Brain microvascular endothelial cell (primary cell): ENCODE results near the gene PAX9.
"Not testable (repeated sequence)": the region's sequence is repeated elsewhere in the genome, so short reads cannot be mapped to it uniquely, and the experiment has no call there.

ENCODE experiments used
- DNase-seq: peaks from one replicate; pipeline ENCODE4 v3.0.0-alpha.2; 2020
- H3K27ac ChIP-seq: fragments of 250-450 bp; sonication (Bioruptor Pico); 2 replicates; pipeline ENCODE4 v1.5.1; 2020; ENCODE audit warnings: mild to moderate bottlenecking, moderate library complexity
- H3K27me3 ChIP-seq: fragments of 250-450 bp; sonication (Bioruptor Pico); replicated peaks from 2 replicates; pipeline ENCODE4 v1.5.1; 2020; ENCODE audit warnings: mild to moderate bottlenecking
- H3K36me3 ChIP-seq: fragments of 250-450 bp; sonication (Bioruptor Pico); replicated peaks from 2 replicates; pipeline ENCODE4 v1.5.1; 2020; ENCODE audit warnings: mild to moderate bottlenecking
- H3K4me3 ChIP-seq: 2 replicates; pipeline ENCODE4 v1.5.1; 2011; ENCODE audit warnings: low read depth, mild to moderate bottlenecking, control low read depth, low read length, moderate library complexity
- in situ Hi-C: cut with HindIII; loops from 2 replicates; pipeline ENCODE4 v1.10.0; 2017; ENCODE audit warnings: low sequenced_read_pairs, low pct_ligation_motif_present
- TF ChIP-seq, protein P1 (sequence below): IDR thresholded peaks from 2 replicates; pipeline ENCODE4 v1.5.1; 2011; ENCODE audit warnings: low read depth, mild to moderate bottlenecking, moderate library complexity, low read length, control low read depth, inconsistent platforms; ENCODE audit errors: missing control alignments

The PAX9 gene

DNA sequence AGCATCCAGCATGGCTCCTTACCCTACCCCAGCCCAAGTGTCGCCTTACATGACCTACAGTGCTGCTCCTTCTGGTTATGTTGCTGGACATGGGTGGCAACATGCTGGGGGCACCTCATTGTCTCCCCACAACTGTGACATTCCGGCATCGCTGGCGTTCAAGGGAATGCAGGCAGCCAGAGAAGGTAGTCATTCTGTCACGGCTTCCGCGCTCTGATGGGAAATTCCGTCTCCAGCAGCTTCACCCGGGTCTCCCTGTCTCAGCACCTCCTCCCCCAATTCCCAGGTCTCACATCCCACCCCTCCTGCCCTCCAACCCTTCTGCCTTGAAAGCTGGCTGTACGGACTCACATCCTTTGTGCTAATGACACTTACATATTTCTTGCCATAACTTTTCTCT, 14.6 kb downstream of the PAX9 start:
- no peak for DNase-seq
- Histone ChIP-seq H3K4me3 (no peak overlapping the region), H3K36me3 (no peaks in the 10 kb centered on the region), H3K27me3 (no peaks in the 10 kb centered on the region), H3K27ac (no peak overlapping the region)
- in situ Hi-C loops: no loop called here
- TF ChIP-seq, protein P1, sequence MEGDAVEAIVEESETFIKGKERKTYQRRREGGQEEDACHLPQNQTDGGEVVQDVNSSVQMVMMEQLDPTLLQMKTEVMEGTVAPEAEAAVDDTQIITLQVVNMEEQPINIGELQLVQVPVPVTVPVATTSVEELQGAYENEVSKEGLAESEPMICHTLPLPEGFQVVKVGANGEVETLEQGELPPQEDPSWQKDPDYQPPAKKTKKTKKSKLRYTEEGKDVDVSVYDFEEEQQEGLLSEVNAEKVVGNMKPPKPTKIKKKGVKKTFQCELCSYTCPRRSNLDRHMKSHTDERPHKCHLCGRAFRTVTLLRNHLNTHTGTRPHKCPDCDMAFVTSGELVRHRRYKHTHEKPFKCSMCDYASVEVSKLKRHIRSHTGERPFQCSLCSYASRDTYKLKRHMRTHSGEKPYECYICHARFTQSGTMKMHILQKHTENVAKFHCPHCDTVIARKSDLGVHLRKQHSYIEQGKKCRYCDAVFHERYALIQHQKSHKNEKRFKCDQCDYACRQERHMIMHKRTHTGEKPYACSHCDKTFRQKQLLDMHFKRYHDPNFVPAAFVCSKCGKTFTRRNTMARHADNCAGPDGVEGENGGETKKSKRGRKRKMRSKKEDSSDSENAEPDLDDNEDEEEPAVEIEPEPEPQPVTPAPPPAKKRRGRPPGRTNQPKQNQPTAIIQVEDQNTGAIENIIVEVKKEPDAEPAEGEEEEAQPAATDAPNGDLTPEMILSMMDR: no peak

DNA sequence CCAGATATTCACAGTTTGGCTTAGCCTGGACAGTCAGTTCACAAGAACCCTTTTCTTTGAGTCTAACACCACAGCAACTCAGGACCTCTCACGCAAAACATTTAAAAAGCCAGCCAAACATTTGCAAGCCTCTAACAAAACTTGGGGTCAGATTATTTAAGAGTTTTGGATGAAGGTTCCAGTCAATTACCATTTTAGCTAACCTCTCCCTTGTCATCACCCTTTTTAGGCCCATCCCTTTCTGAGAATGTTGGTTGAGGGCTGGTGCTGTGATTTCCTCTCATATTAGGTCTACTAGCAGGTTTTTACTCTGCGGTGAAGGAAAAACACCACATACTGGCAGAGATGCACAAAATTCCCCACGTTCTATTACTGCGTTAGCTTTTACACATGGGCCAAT, 20.7 kb downstream of the PAX9 start:
- Histone ChIP-seq H3K36me3 (no peaks in the 10 kb centered on the region), H3K27me3 (no peaks in the 10 kb centered on the region), H3K4me3 (no peak overlapping the region), H3K27ac (no peak overlapping the region)
- DNase-seq: no peak
- TF ChIP-seq, protein P1: no peak
- in situ Hi-C loops: no loop called here

DNA sequence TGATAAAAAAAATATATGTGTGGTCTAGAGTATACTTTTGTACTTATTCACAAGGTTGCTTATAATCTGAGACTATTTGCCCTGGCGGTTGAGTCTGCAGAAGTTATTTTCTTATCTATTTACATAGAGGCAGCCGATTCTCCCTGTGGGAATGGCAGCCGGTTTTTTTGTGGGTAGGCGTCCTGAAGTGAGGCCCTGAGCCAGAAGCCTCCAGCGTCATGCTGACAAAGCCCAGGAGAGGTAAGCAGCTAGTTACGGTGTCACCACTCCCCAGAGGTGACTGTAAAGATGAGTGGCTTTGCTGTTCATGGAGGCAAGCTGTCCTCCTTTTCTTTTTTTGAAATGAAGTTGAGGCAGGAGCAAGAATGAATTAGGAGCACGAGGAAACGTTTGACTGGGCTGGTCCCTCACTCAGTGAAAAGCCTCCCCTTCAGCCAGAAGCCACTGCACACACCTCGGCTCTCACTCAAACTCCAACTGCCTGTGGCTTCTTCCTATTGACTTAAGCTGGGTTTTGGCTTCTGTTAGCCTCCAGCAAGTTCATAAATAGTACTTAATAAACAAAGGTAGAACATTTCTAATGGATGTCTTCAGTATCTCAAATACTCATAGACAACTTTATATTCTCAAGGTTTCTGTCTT, 21.5 kb downstream of the PAX9 start:
- no peak overlapping the region for H3K27ac ChIP-seq
- H3K4me3 ChIP-seq: no peak overlapping the region
- no peaks in the 10 kb centered on the region for H3K36me3 ChIP-seq
- no peaks in the 10 kb centered on the region for H3K27me3 ChIP-seq
- TF ChIP-seq, protein P1: no peak
- no peak for DNase-seq
- in situ Hi-C loops: no loop called here

DNA sequence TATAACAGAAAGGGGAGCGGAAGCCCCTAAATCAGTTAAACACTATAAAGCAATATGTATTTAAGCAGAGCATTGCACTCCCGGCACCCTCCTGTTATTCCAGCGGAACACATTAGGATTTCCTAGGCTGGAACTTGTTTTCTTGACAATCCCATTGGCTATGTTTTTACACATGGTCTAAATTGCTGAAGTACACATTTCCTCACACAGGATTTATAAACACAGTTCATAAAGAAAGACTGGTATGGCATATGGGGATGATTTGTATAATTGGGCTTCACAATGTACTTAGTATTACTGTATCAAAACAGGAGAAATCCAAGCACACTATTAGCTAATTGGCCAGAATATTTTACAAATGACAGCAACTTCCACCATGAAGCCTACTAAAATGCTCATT, 23.3 kb downstream of the PAX9 start:
- no peaks in the 10 kb centered on the region for H3K27me3 ChIP-seq
- H3K27ac ChIP-seq: no peak overlapping the region
- TF ChIP-seq, protein P1: no peak
- H3K36me3 ChIP-seq: no peaks in the 10 kb centered on the region
- H3K4me3 ChIP-seq: no peak overlapping the region
- in situ Hi-C loops: no loop called here
- no peak for DNase-seq

DNA sequence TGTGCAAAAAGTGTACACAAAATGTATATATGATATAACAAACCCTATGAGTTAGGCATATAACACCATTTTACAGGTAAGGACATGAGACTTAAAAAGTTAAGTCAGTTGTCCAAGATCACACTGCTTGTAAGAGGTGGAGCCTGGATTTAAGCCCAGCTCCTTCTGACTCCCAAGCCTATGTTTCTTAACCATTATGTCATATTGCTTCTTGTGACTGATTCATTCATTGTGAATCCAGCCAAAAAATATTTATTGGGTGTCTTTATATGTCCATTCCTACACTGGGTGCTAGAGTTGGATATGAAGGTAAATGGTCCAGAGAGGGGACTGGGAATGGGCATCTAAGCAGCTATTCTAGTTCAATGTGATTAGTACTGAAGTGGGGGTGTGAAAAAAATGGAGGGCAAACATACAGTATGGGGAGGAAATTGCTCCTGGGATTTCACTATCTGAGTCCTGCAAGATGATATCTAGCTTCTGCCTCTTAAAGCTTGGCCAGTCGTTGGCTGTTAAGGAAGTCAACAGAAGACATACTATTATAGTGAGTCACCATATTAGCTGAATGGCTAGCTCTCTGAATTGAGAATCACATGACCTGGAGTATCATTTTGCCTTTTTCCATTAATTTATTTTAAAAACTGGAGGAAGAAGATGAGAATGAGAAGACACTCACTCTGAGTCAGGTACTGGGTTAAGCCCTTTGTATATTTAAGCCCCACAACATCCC, 28.8 kb downstream of the PAX9 start:
- no peak for DNase-seq
- no peak overlapping the region for H3K27ac ChIP-seq
- H3K36me3 ChIP-seq: no peaks in the 10 kb centered on the region

DNA sequence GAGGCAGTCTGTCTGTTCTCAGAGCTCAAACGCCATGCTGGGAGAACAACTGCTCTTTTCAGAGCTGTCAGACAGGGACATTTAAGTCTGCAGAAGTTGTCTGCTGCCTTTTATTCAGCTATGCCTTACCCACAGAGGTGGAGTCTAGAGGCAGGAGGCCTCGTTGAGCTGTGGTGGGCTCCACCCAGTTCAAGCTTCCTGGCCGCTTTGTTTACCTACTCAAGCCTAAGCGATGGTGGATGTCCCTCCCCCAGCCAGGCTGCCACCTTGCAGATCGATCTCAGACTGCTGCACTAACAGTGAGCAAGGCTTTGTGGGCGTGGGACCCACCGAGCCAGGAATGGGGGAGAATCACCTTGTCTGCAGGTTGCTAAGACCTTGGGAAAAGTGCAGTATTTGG, 37.8 kb downstream of the PAX9 start:
- H3K27ac ChIP-seq, in situ Hi-C loops, H3K27me3 ChIP-seq, H3K36me3 ChIP-seq, H3K4me3 ChIP-seq, DNase-seq: not testable (repeated sequence)

More for the DNA sequence above, 28.8 kb downstream of the PAX9 start:
- Histone ChIP-seq H3K27me3 (no peaks in the 10 kb centered on the region), H3K4me3 (no peak overlapping the region)
- in situ Hi-C loops: no loop called here
- TF ChIP-seq, protein P1: no peak
